CD4-positive, alpha-beta T cell treated with Interleukin-17A for 4 hours (primary cell): Measurements from ENCODE around the gene HMGCS2.
A peak's percentile ranks its signal among the peaks of the same experiment; 100 is the strongest.
"Not testable (repeated sequence)": the region's sequence is repeated elsewhere in the genome, so short reads cannot be mapped to it uniquely, and the experiment has no call there.

Experiments used
- DNase-seq: peaks from one replicate; pipeline ENCODE4 v3.0.0-alpha.2; 2020; ENCODE audit warnings: mixed read lengths

Gene HMGCS2

GRCh38 chr1:119725626-119726025 lies 43.1 kb downstream of the HMGCS2 start:
- no peak for DNase-seq

- DNase-seq = no peak
Measured at GRCh38 chr1:119724611-119725218, 44.0 kb downstream of the HMGCS2 start.

- no peak for DNase-seq
Measured at GRCh38 chr1:119721896-119722295, 46.8 kb downstream of the HMGCS2 start.

DNA sequence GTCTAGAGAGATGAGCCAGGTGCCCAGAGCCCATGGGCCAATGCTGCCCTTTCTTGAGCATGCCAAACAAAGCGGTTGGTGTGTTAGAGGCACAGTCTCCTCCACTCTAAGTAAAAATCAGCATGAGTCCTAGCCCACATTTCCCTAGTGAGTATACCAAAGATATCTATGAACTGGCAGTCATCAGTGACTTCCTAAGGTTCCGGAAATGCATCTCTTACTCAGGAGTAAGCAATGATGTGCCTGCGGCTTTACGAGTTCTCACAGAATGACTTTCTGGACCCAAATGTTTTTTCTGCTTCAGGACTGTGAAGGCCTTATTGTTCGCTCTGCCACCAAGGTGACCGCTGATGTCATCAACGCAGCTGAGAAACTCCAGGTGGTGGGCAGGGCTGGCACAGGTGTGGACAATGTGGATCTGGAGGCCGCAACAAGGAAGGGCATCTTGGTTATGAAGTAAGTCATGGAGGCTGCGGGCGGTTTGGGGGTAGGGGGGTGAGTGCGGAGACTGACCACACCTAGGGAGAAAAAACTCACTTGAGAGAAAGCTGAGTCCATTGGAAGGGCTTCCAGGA lies 47.8 kb downstream of the HMGCS2 start:
- DNase-seq = no peak

DNA sequence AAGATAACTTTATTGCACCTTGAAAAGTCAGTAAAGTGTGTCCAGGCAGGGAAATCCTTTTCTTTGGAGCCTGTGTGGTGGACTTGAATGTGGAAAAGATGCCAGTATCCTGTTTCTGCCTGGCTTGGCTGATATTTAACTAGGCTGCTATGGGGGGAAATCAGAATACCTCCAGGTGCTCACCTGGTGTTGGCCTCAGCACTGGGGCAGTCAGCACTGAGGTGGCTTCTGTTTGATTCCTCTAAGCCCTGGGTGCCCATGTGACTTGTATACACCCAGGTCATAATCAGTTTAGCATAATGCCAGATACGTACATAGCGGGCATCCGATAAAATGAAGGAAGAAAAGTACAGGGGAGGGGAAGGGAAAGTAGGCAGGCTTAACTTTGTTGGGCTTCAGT lies 49.7 kb downstream of the HMGCS2 start:
- no peak for DNase-seq

GRCh38 chr1:119718409-119718808 lies 50.3 kb downstream of the HMGCS2 start:
- no peak for DNase-seq

GRCh38 chr1:119715542-119715941 lies 53.2 kb downstream of the HMGCS2 start:
- DNase-seq = no peak

GRCh38 chr1:119714583-119714982 lies 54.1 kb downstream of the HMGCS2 start:
- DNase-seq = no peak

DNA sequence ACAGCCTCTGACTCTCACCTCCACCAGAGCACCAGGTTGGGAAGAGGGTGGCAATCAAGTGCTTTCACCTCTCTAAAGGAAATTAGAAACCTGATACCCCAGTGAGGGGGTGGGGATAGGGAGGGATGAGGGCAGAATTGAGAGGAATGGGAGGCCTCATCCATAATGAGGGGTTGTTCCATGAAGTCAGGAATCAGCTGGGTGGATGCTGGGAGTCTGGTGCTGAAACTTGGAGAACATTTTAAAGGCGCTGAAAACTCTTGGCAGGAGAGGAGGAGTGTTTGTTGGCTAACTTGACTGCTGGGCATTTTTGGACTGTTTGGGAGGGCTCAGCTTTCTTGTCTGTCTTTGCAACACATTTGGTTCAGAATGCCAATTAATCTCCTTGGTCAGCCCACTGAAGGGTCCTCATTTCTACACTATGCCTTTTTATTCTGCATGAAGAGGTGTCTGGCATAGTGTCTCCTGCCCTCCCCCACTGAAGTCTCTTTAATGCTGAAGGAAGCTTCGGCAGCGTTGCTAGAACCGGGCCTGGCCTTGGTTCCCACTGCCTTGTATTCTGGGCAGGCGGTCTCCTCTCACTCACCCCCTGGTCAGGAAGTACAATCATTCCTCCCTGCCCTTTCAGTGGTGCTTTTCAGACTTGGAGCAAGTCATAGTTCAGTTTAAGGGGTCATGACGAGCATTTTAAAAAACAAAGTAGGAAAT lies 54.8 kb downstream of the HMGCS2 start:
- DNase-seq = no peak

GRCh38 chr1:119713039-119713748 lies 55.5 kb downstream of the HMGCS2 start:
- no peak for DNase-seq

GRCh38 chr1:119712342-119713038 lies 56.2 kb downstream of the HMGCS2 start:
- peak; percentile 32 for DNase-seq

GRCh38 chr1:119711804-119712341 lies 56.8 kb downstream of the HMGCS2 start, which contains the start of gene PHGDH:
TSS of gene PHGDH (plus strand) at chr1:119711934. CDS start at chr1:119712023, 89 bp downstream.
- DNase-seq = peak; percentile 47

- not testable (repeated sequence) for DNase-seq
Measured at GRCh38 chr1:119711356-119711803, 57.3 kb downstream of the HMGCS2 start.

DNA sequence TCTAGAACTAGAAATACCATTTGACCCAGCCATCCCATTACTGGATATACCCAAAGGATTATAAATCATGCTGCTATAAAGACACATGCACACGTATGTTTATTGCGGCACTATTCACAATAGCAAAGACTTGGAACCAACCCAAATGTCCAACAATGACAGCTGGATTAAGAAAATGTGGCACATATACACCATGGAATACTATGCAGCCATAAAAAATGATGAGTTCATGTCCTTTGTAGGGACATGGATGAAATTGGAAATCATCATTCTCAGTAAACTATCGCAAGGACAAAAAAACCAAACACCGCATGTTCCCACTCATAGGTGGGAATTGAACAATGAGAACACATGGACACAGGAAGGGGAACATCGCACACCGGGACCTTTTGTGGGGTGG lies 62.1 kb downstream of the HMGCS2 start:
- DNase-seq = not testable (repeated sequence)

- no peak for DNase-seq
Measured at GRCh38 chr1:119703666-119704450, 64.8 kb downstream of the HMGCS2 start.

GRCh38 chr1:119702384-119702783 lies 66.3 kb downstream of the HMGCS2 start:
- DNase-seq = no peak

DNA sequence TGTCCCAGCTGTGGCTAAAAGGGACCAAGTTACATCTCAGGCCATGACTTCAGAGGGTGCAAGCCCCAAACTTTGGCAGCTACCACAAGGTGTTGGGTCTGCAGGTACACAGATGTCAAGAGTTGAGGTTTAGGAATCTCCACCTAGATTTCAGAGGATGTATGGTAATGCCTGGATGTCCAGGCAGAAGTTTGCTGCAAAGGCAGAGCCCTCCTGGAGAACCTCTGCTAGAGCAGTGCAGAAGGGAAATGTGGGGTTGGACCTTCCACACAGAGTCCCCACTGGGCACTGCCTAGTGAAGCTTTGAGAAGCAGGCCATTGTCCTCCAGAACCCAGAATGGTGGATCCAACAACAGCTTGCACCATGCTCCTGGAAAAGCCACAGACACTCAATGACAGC lies 67.0 kb downstream of the HMGCS2 start:
- no peak for DNase-seq

- no peak for DNase-seq
Measured at GRCh38 chr1:119700326-119700725, 68.4 kb downstream of the HMGCS2 start.
